IPS-15b (cell line): ENCODE data around the gene RABGAP1L.

Source experiments
- H3K27me3 ChIP-seq: one replicate; pipeline ENCODE4 v1.6.1; 2013; ENCODE audit warnings: low read length; ENCODE audit not compliant: control insufficient read depth, insufficient read depth
- H3K36me3 ChIP-seq: one replicate; pipeline ENCODE4 v1.6.1; 2013; ENCODE audit warnings: low read length; ENCODE audit not compliant: control insufficient read depth, insufficient read depth
- H3K4me1 ChIP-seq: one replicate; pipeline ENCODE4 v1.6.1; 2013; ENCODE audit warnings: mild to moderate bottlenecking, low read length; ENCODE audit not compliant: control insufficient read depth, insufficient read depth
- H3K4me3 ChIP-seq: one replicate; pipeline ENCODE4 v1.5.1; 2013; ENCODE audit warnings: low read depth, low read length
- H3K9ac ChIP-seq: one replicate; pipeline ENCODE4 v1.6.1; 2013; ENCODE audit warnings: low read depth, mild to moderate bottlenecking, low read length
- H3K9me3 ChIP-seq: one replicate; pipeline ENCODE4 v1.6.1; 2013; ENCODE audit warnings: mild to moderate bottlenecking, low read length; ENCODE audit not compliant: control insufficient read depth, insufficient read depth

RABGAP1L gene

DNA sequence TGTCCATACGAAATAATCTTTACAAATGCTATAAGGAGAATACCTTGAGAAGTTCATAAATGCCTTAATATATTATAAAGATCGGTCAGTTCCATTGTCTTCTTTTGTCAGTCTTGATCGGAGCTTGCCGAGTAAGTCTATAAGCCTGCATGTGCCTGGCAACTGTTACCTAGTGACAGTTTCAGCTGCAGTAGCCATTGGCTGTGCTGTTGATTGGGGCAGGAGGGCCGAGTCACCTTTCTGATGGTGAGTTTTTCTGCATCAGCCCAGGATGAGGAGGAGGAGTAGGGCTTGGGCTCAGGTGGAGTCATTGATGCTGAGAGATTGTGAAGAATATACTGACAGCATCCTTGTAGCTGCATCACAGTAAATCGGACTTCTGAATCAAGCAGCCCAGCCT is 286.5 kb downstream of the RABGAP1L start:
- Histone ChIP-seq H3K4me1 (no peaks in the 10 kb centered on the region), H3K9ac (no peak overlapping the region), H3K4me3 (no peak overlapping the region), H3K27me3 (no peaks in the 10 kb centered on the region), H3K9me3 (no peaks in the 10 kb centered on the region), H3K36me3 (no peaks in the 10 kb centered on the region)

DNA sequence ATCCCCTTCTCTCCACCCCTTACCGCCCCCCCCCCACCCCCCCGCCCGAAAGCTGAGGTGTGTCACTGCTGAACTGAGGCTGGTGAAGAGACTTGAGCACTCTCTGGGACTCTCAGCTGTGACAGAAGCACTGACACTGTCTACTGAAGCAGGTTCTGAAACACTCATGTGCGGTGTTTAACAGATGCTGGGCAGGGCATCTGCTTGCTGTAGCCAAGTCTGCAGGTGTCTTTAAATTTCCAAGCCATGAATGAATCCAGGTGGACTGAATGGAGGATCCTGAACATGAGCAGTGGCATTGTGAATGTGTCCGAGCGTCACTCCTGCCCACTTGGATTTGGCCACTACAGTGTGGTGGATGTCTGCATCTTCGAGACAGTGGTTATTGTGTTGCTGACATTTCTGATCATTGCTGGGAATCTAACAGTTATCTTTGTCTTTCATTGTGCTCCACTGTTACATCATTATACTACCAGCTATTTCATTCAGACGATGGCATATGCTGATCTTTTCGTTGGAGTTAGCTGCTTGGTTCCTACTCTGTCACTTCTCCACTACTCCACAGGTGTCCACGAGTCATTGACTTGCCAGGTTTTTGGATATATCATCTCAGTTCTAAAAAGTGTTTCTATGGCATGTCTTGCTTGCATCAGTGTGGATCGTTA is 288.7 kb downstream of the RABGAP1L start, which contains the start of gene GPR52:
TSS of gene GPR52 (plus strand) at position 99 of the 665 bp plus-strand sequence. CDS start at position 247, 148 bp downstream.
- no peaks in the 10 kb centered on the region for H3K36me3 ChIP-seq
- no peaks in the 10 kb centered on the region for H3K4me1 ChIP-seq
- H3K27me3 ChIP-seq, result no peaks in the 10 kb centered on the region
- H3K4me3 ChIP-seq, result no peak within 1 kb of the TSS
- H3K9ac ChIP-seq, result no peak within 1 kb of the TSS
- no peaks in the 10 kb centered on the region for H3K9me3 ChIP-seq

DNA sequence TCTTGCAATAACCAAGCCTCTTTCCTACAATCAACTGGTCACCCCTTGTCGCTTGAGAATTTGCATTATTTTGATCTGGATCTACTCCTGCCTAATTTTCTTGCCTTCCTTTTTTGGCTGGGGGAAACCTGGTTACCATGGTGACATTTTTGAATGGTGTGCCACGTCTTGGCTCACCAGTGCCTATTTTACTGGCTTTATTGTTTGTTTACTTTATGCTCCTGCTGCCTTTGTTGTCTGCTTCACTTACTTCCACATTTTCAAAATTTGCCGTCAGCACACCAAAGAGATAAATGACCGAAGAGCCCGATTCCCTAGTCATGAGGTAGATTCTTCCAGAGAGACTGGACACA is 289.2 kb downstream of the RABGAP1L start:
- Histone ChIP-seq H3K9me3 (no peaks in the 10 kb centered on the region), H3K4me1 (no peaks in the 10 kb centered on the region), H3K4me3 (no peak overlapping the region), H3K36me3 (no peaks in the 10 kb centered on the region), H3K9ac (no peak overlapping the region), H3K27me3 (no peaks in the 10 kb centered on the region)

DNA sequence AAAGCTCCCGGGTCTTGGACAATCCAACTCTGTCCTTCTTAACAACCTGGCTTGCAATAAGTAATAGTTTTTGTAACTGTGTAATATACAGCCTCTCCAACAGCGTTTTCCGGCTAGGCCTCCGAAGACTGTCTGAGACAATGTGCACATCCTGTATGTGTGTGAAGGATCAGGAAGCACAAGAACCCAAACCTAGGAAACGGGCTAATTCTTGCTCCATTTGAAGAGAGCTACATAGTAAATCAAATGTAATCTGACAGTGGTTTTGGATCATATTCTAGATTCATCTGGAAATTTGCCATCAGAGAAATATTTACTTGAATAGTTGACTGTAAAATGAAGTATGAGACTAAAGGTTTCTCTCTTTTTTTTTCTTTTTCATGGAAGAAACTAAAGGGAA is 289.7 kb downstream of the RABGAP1L start:
- no peaks in the 10 kb centered on the region for H3K27me3 ChIP-seq
- no peaks in the 10 kb centered on the region for H3K36me3 ChIP-seq
- H3K9me3 ChIP-seq, result no peaks in the 10 kb centered on the region
- H3K4me3 ChIP-seq, result no peak overlapping the region
- no peaks in the 10 kb centered on the region for H3K4me1 ChIP-seq
- H3K9ac ChIP-seq, result no peak overlapping the region

GRCh38 chr1:174451408-174451807 is 292.1 kb downstream of the RABGAP1L start:
- H3K36me3 ChIP-seq, result no peaks in the 10 kb centered on the region
- no peaks in the 10 kb centered on the region for H3K27me3 ChIP-seq
- H3K9ac ChIP-seq, result no peak overlapping the region
- no peaks in the 10 kb centered on the region for H3K9me3 ChIP-seq
- no peak overlapping the region for H3K4me3 ChIP-seq
- no peaks in the 10 kb centered on the region for H3K4me1 ChIP-seq

DNA sequence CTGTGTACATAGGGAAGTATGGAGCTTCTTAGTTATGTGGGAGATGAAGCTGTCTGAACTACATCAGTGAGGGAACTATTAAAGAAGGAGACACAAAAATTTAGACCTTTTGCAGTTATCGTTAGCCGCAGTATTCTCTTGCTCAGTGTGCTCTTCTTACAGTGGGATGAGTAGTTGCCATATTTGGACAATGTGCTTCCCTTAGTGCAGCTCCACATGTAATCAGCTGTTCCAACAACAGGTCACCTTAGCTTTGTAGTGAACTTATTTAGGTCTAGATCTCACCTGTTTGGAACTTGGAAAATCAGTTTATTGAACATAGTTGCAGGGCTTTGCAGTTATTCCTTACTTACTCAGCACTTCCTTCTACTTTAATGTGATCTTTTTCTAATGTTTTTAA is 306.5 kb downstream of the RABGAP1L start:
- Histone ChIP-seq H3K9me3 (no peaks in the 10 kb centered on the region), H3K27me3 (no peaks in the 10 kb centered on the region), H3K4me3 (no peak overlapping the region), H3K9ac (no peak overlapping the region), H3K4me1 (no peaks in the 10 kb centered on the region), H3K36me3 (no peaks in the 10 kb centered on the region)

DNA sequence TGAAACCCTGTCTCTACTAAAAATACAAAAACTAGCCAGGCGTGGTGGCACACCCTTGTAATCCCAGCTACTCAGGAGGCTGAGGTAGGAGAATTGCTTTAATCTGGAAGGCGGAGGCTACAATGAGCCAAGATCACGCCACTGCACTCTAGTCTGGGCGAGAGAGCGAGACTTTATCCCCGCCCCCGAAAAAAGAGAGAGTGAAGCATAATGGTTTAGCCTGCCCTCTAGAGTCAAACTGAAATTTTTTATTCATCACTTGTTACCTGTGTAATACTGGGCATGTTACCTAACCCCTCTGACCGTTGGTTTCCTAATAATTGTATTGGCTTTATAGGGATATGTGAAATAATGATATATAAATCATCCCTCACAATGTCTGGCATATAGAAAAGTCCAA is 307.3 kb downstream of the RABGAP1L start:
- no peaks in the 10 kb centered on the region for H3K27me3 ChIP-seq
- no peaks in the 10 kb centered on the region for H3K4me1 ChIP-seq
- H3K36me3 ChIP-seq, result no peaks in the 10 kb centered on the region
- H3K4me3 ChIP-seq, result no peak overlapping the region
- H3K9ac ChIP-seq, result no peak overlapping the region
- no peaks in the 10 kb centered on the region for H3K9me3 ChIP-seq

DNA sequence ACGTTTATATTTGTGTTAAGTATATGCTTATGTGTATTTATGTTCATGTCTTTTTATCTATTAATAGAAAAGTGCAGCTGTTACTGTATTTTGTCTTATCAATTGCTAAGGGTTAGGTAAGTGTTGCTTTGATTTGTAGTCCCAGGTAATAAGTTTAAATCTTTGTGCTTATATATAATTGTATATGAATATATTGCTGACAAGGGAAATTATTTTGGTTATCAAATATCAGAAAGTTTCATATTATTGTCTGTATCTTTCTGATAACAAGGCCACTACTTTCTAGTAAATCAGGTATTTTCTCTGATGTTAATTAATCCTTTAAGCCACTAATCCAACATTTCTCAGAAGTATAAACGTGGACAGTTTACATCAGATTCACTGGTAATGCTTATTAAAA is 309.7 kb downstream of the RABGAP1L start:
- Histone ChIP-seq H3K9ac (no peak overlapping the region), H3K9me3 (no peaks in the 10 kb centered on the region), H3K27me3 (no peaks in the 10 kb centered on the region), H3K36me3 (no peaks in the 10 kb centered on the region), H3K4me3 (no peak overlapping the region), H3K4me1 (no peaks in the 10 kb centered on the region)

- Histone ChIP-seq H3K9me3 (no peaks in the 10 kb centered on the region), H3K4me1 (no peaks in the 10 kb centered on the region), H3K4me3 (no peak overlapping the region), H3K27me3 (no peaks in the 10 kb centered on the region), H3K9ac (no peak overlapping the region), H3K36me3 (no peaks in the 10 kb centered on the region)
Observed at GRCh38 chr1:174469687-174470086, 310.4 kb downstream of the RABGAP1L start.

- Histone ChIP-seq H3K9ac (no peak overlapping the region), H3K9me3 (no peaks in the 10 kb centered on the region), H3K27me3 (no peaks in the 10 kb centered on the region), H3K4me3 (no peak overlapping the region), H3K36me3 (no peaks in the 10 kb centered on the region), H3K4me1 (no peaks in the 10 kb centered on the region)
Observed at GRCh38 chr1:174479281-174479680, 320.0 kb downstream of the RABGAP1L start.

DNA sequence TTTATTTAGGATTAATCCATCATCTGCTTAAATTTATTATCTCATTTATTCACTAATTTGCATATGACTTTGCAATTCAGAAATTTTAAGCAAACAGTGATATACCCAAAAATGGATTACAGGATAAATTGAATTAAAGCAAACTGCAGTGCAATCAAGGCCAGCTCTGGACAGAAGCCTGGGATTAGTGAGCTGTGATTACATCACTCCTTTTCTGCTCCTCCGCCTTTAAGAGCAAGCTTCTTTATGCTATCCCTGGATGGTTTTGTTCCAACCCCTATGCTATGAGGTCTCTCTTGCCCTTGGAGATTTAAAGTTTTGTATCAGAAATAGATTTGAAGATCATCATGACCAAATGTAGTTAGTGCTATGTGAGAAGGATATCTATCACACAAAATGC is 321.0 kb downstream of the RABGAP1L start:
- no peak overlapping the region for H3K9ac ChIP-seq
- H3K9me3 ChIP-seq, result no peaks in the 10 kb centered on the region
- no peaks in the 10 kb centered on the region for H3K36me3 ChIP-seq
- no peaks in the 10 kb centered on the region for H3K4me1 ChIP-seq
- no peaks in the 10 kb centered on the region for H3K27me3 ChIP-seq
- H3K4me3 ChIP-seq, result no peak overlapping the region

GRCh38 chr1:174491606-174492005 is 332.3 kb downstream of the RABGAP1L start:
- no peak overlapping the region for H3K4me3 ChIP-seq
- no peaks in the 10 kb centered on the region for H3K4me1 ChIP-seq
- no peaks in the 10 kb centered on the region for H3K27me3 ChIP-seq
- no peaks in the 10 kb centered on the region for H3K9me3 ChIP-seq
- H3K9ac ChIP-seq, result no peak overlapping the region
- H3K36me3 ChIP-seq, result no peaks in the 10 kb centered on the region
